NOMO-1 (cell line): ENCODE results near the gene PBX1.

Experiments used
- DNase-seq, 2 experiments: peaks; one replicate each; lab custom pipeline; 2025; ENCODE audit not compliant: unreplicated experiment in 2 of 2; lab: John Stamatoyannopoulos, UW

PBX1 gene

DNA sequence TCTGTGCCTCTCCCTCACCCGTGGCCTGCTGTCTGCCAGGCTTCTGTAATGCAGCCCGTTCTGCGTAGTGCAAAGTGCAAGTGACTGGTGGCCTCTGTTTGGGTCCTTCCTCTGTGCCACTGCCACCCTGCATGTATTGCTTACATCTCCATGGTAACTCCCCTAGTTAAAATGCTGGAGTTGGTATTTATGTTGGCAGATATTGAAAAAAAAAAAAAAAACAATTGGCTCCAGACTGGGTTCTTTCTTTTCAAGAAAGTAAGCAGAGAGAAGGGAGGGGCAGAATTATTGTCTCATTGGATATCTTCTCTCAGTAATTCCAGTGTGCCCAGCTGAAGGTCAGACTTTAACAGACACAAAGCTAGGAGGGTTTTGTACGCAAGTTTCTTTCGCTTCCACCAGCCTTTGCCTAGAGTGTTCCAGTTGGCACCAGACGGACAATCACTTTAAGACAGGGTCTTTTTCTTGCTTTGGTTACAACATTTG, 242.3 kb downstream of the PBX1 start:
- no peak for DNase-seq

DNA sequence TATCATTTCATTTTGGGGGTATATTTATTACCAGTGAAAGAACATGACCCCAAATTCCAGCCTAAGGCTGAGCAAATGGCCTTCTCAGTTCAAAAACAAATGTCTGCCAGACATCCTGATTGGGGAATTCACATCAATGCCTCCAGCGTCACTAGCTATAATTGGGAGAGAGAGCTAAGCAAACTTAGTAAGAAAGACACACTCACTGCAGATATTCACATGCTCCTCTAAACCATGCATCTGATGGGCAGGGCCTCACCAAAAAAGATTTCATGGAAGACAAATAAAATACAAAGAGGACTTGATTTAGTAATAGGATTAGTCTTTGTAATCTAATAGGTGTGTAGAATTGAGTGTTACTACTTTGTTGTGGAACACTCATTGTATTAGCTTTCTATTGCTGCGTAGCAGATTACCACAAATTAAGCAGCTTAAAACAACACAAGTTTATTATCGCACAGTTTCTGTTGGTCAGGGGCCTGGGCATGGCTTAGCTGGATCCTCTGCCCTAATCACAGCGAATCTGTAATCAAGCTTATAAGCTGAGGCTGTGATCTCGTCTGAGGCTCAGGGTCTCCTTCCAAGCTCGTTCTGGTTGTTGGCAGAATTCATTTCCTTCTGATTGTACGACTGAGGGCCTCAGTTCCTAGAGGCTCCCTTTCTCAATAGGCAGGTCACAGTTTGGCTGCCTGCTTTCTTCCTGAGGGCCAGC, 243.0 kb downstream of the PBX1 start:
- no peak for DNase-seq

DNA sequence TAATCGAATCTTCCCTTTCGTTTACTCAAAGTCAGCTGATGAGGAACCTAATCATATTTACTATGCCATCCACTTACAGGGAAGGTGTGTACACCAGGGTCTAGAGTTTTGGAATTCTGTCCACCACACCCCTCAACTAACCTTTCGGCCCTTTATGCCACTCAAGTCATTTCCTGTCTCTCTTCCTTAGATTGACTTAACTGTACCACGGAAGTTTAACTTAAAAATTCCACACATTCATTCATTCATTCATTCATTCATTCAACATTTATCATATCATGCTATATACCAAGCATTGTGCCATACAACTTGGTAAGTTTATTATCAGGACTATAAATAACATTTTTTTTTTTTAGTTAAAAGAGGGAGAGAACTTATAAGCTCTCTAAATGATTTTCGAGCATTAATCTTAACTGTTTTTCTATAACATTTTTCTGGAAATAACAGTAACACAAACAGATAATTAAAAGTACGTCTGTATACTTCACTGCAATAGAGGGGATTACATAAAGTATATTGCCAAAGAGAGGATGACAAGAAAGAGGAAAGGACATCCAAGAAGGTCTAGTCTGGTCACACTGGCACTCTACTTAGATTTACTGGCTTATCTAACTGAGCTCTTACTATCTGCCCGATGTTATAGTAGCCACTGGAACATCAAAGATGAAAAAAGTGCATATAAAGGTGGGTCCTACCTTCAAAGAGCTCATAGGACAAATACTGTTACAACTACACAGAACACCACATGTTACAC, 243.7 kb downstream of the PBX1 start:
- DNase-seq = no peak

DNA sequence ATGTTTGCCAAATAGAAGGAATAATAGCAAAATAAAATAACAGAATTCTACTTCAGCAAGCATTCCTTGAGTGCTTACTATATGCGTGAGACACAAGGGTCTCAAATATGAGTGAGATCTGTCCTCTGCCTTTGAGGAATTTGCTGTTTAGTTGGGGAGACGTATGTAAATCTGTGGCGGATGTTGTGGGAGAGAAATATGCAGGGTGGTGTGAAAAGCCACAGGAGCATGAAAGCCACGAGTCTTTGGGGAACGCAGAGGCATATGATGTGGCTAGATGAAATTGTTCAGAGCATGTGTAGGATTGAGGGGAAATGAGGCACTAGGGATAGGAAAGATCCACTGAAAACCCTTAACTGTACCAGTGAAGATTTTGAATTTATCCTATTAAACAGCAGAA, 244.4 kb downstream of the PBX1 start:
- no peak for DNase-seq

DNA sequence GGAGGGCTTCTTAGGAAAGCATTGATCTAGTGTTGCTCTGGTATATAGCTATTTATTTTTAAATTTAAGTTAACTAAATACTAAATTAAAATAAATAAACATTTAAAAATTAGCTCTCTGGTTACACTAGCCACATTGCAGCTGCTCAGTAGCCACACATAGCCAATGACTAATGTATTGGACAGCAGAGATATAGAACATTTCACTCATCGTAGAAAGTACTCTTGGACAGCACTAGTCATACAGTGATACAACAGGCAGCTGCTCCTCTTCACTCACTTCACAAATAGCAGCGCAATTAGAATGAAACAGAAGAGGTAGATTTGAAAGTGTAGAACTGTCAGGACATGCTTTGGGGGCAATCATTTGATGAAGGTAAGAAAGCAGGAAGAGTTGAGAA, 245.4 kb downstream of the PBX1 start:
- no peak for DNase-seq

DNA sequence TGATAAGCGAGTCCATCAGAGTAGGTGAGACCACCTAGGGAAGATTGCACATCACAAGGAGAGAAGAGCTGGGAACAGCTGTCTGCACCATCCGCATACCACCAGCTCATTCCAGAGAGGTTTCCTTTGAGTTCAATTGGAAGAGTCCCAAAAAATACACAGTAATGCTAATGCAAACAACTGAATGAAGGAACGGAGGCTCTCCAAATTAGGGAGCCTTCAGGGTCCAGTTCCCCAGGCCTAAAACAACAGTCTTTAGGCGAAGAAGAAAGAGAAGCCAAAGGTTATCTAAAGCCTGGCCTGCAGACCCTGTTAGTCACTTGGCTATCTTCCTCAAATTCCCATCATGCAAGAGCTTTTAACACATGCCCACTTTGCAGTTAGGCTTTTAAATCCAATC, 246.4 kb downstream of the PBX1 start:
- no peak for DNase-seq

DNA sequence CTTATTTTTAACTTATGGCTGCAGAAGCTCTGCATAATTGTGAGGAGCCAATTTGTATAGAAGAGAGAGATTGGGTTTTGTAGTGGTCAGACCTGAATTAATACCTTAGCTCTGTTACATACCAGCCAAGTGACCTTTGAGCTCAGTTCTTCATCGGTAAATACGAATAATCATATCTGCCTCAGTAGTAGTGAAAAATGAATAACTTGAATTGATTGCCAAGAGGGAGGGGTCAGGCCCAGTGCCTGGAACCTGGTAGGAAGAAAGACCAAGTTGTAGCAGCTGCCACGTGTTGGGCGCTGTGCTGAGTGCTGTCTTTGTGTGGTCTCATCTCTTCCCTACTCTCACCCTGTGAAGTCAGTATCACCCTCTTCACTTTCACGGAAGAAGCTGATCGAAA, 247.5 kb downstream of the PBX1 start:
- DNase-seq = no peak

DNA sequence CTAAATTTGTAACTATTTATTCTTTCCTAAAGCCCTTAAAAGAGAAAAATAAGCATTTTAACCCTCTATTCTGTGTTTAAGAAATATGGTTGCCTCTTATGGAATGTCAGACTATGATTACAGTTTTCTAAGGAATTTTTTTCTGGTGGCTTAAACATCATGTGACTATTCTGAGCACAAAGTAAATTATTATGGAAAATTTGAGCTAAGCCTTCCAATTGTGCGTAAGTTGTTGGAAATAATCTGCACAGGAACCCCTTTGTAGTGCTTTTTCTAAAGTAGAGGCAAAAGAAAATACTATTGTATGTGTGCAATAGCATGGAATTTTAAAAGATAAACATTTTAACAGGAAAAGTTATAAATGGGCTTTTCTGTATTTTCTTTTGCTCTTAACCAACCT, 254.8 kb downstream of the PBX1 start:
- DNase-seq = no peak

DNA sequence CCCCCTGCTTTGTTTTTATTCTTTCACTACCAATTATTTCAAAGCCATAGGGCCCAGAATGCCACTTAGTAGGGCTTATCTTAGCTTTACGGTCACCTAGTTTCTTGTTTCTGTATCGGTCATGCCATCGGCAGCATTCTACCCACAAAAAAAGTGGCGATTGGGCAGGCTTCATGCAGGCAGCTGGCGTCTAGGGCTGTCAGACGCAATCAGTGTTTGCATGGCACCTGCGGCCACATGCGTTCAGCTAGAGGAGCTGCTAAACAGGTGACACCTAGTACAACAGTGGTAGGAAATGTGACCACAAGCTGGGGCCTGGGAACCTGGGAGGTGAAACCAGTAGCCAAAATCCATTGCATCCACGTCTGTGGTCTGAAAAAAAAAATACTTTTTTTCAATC, 262.7 kb downstream of the PBX1 start:
- DNase-seq = no peak

DNA sequence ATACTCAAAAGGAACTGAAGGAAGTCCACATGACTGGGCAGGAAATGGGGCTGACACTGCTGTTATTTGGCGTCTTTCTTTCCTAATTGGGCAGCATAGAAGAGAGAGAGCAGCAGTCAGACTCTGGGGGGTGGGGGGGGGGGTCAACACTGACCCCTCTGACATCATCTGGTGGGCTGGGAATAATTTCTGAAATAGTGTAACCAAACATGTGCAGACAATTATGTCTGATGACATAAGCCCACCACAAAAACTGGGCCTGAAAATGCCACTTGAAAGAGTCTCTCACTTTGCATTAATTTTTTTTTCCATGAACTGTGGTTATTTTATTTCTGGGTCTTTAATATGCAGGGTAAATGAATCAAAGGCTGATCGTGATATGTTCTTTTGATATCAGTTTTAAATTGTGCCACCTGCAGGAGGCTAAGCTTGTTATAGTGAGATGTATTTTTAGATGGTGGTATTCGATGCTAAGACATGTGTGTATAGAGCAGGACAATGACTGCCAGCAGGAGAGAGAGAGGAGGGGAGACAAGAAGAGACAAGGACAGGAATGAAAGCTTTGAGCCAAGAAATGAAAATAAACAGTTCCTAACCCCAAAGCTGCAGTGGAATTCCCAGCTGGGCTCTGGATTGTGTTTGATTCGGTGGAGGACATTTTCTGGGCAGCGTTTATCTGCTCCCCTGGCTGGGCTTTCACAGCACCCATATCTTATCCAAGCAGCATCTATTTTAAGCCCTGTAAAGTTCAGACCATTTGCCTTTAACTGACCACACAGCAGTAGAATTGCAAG, 264.7 kb downstream of the PBX1 start:
- DNase-seq = no peak

DNA sequence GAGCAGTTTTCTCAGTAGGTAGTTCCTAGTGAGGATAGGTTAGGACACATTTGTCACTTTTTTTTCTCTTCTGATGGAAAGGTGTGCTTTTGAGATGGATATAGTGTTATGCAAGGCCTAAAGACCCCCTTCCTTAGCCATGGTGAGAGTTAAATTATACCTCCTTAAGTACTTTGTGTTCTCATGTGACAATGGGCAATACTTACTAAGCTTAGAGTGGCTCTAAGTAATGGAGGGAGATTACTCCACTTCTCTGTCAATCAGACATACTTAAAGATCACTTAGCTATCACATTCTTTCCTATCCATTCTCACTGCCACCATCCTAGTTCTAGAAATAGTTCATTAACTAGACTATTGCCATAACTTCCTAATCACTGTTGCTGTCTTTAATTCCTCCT, 265.6 kb downstream of the PBX1 start:
- no peak for DNase-seq

DNA sequence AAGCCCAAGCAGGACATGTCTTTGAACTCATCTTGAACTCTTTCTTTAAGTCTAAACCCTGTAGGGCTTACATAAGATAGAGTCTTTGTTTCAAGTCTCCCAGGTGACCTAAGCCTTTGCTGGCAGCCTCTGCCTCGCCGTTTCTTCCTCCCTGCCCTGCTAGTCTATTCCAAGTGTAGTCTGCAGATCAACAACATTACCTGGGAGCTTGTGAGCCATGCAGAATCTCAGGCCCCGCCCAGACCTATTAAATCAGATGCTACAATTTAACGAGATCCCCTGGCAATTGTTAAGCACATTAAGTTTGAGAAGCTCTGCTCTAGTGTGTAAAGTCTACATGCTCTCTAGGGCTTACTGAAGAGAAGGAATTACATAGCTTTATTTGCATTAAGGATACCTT, 271.6 kb downstream of the PBX1 start:
- DNase-seq = no peak

DNA sequence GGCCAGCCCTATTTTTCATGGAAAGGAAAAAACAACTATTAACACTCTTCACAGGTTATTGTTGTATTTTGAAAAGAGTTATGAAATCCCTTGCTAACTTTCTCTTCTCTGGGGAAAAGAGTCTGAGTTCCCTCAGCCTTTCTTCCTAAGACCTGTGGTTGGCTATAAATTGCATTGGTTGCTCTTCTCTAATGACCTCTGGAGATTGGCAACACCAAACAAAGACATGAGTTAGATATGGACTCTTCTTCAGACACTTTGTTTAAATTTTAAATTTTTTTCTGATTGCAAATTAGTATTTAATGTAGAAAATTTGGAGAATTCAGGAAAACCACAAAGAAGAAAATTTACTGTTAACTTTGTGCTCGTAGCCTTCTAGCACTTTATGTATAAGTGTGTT, 275.7 kb downstream of the PBX1 start:
- DNase-seq = no peak

DNA sequence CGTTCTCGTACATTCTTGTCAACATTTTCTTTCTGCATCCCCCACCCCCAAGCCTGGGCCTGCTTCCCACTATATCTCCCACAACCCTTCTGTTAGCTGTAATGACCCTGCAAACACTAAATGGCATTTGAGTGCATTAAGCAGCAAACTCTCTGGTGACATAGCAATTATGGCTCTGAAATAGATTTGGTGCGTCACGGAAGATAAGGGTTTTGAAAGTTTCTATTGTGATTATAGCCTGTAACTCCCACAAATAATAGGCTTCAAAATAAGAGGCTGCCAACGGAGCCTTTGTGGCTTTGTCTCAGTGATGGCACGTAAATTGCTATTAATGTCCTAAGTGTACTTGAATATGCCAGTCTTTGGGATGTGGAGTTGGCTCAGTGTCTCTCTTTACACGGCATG, 277.6 kb downstream of the PBX1 start:
- DNase-seq = no peak

DNA sequence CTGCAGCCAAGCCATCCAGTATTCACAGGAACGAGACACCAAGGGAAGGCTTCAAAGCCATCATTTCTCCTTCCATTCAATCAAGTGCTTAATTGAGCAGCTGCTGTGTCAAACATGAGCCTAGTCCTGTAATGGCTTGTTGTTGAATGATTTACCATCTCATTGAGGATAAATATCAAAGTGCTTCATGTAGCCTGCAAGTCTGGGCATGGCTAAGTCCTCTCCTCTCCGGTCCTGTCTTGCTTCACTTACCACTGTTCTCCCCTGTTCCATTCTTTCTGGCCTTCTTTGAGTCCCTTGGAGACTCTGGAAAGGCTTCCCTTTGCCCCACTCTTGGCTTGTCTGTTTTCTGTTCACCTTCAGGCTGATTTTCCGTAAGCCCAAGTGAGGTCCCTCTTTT, 279.8 kb downstream of the PBX1 start:
- no peak for DNase-seq

DNA sequence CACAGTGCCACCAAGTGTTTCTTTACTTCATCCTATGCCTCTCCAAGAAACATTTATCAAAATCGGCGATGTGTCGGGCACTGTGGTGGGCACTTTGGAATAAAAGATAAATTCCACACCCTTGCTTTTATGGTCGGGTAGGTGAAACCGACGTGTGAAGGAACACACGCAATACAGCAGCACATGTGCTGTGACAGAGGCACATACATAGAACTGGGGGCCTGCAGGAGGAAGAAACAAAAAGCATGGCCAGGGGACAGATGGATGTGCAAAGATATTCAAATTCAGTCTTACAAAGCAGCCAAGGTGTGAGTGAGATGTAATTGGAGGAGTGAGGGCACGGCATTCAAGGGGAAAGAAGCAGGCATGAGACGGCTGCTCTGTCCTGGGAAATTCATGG, 282.0 kb downstream of the PBX1 start:
- no peak for DNase-seq

DNA sequence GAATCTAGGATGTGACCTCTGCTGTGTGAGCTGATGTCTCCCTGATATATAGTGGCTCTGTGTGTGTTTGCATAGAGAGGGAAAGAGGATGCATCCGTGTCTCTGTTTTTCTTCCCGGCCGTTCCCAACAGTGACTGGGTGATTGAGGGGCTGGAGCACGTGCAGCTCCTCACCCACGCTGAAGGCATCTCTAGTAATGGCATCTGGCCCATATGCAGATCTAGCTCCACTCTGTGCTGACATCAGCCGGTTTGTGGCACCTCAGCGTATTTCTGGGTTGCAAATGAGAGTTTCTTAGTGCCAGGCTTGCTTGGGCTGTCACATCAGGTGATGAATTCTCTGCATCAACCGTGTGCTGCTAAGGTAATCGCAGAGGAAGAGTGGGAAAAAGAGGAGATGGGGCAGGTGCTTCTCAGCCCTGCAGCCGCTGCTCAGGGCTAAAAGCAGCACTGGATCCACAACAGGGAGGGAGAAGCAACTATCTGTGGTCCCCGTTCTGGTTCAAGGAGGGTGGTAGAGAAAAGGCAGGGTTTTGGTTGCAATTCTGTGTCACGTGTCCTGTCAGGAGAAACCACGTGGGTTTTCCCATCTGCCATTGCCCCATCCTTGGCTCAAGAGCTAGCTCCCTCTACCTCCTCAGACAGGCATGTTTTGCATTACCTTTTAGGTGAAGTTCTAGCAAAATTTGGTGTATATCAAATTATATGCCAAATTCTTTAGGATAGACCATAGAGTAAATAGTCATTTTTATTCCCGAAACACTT, 282.9 kb downstream of the PBX1 start:
- no peak for DNase-seq

DNA sequence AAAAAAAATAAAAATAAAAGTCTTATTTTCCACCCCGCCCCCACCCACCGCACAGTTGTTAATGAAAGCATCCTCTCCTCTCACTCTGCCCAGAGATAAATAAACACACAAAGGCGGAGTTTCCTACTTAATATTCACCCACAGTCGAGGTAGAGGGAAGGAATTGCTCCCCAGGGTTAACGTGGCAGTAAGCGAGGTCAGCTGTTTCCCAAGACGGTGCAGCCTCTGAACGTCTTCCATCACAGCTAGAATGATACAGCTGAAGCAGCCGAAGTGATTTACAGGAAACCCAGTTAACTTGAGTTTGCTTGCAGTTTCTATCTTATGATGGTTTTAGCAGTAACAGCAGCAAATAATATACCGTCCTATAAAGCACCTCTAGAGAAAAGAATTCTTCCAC, 283.9 kb downstream of the PBX1 start:
- DNase-seq = no peak

DNA sequence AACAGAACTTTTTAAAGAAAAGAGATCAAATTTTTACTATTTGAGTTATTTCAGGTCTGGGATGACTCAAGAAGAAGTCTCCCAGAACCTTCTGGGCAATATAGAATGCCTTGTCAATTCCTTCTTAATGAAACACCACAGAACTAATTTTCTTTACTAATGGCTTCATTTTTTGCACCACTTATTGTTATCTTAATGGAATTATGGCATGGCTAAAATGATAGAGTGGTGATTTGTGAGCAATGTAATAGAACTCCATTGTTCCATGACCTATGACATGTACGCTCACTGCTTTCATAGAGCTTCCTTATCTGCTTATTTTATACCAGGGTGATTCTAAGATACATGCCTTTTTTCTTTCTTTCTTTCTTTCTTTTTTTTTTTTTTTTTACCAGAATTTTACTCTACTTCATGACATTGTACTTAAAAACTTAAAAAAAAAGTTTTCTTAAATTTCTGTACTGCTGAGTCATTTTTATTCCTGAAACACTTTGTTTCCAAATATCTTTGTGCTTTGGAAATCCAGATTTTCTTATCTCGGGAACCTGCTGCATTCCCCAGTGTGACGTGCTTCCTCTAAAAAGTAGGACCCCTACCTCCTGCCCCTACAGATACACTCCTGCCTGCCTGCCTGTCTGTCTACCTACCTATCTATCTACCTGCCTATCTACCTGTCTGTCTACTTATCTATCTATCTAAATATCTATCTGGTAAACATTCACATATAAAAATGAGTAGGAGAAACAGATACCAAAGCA, 284.9 kb downstream of the PBX1 start:
- DNase-seq = no peak
